ENCODE results near the gene GALNTL6. TPM values are rescaled to one million over a fixed set of nuclear protein-coding genes. Genes with fewer than 3 reads are reported as not detected.

Gene GALNTL6
- total RNA-seq, 1 experiment from 2014 or later = not detected

GRCh38 chr4:172521680-172522079, 708.5 kb downstream of the GALNTL6 start:
- no peaks in the 10 kb centered on the region for H3K79me2 ChIP-seq (ENCODE audit: insufficient read depth, low read length)
- DNase-seq (ENCODE audit: low read depth, low spot score) (no peak), ATAC-seq (no peak)
- H3K4me1 ChIP-seq (ENCODE audit: control insufficient read depth in 1 of 2, insufficient read depth in 2 of 2, low read length in 2 of 2) = no peaks in the 10 kb centered on the region
- no peak overlapping the region for H2AFZ ChIP-seq (ENCODE audit: low read depth, low read length, poor library complexity, severe bottlenecking)
- no peaks in the 10 kb centered on the region for H3K9me3 ChIP-seq (ENCODE audit: control insufficient read depth in 1 of 2, insufficient read depth in 1 of 2, low read depth in 1 of 2, low read length in 2 of 2)
- CTCF ChIA-PET = no interaction called here
- H3K27me3 ChIP-seq (ENCODE audit: insufficient read depth, low read length) = no peaks in the 10 kb centered on the region
- no peak overlapping the region for H3K4me3 ChIP-seq (replicated peaks in 1 of 2; ENCODE audit: low read depth in 1 of 2, low read length in 2 of 2)
- TF ChIP-seq EZH2phosphoT487 (IDR thresholded peaks at IDR 0.05; ENCODE audit: borderline replicate concordance) (no peak), REST (IDR thresholded peaks at IDR 0.05; ENCODE audit: low read depth) (no peak), SRF (IDR thresholded peaks at IDR 0.05; ENCODE audit: low read depth) (no peak), CEBPB (IDR thresholded peaks at IDR 0.05; ENCODE audit: low read depth) (no peak), ZNF274 (IDR thresholded peaks at IDR 0.05; ENCODE audit: low read depth, low read length) (no peak), POLR2AphosphoS5 (IDR thresholded peaks at IDR 0.05; ENCODE audit: low read depth, low read length) (no peak), TCF7L2 (IDR thresholded peaks at IDR 0.05; ENCODE audit: borderline replicate concordance, extremely low read depth, insufficient read depth, insufficient read length) (no peak), POLR2A (IDR thresholded peaks at IDR 0.05; ENCODE audit: borderline replicate concordance, extremely low read depth, insufficient read depth, insufficient read length) (no peak), ZBTB33 (IDR thresholded peaks at IDR 0.05; ENCODE audit: extremely low read depth, insufficient replicate concordance, low read length) (no peak), SIN3A (IDR thresholded peaks at IDR 0.05; ENCODE audit: low read depth) (no peak), ZFX (IDR thresholded peaks at IDR 0.05) (no peak), FOSL1 (IDR thresholded peaks at IDR 0.05; ENCODE audit: low read depth) (no peak), JUND (IDR thresholded peaks at IDR 0.05) (no peak)
- TF ChIP-seq, protein P1, sequence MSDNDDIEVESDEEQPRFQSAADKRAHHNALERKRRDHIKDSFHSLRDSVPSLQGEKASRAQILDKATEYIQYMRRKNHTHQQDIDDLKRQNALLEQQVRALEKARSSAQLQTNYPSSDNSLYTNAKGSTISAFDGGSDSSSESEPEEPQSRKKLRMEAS (IDR thresholded peaks at IDR 0.05) = no peak
- TF ChIP-seq, protein P2, sequence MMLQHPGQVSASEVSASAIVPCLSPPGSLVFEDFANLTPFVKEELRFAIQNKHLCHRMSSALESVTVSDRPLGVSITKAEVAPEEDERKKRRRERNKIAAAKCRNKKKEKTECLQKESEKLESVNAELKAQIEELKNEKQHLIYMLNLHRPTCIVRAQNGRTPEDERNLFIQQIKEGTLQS (IDR thresholded peaks at IDR 0.05) = no peak
- H3K27ac ChIP-seq (ENCODE audit: low read depth, low read length) = no peak overlapping the region
- no TSS peak for BruUV-seq (replicated peaks)
- H4K20me1 ChIP-seq (ENCODE audit: insufficient read depth) = no peaks in the 10 kb centered on the region
- intact Hi-C loops (cut with micrococcal nuclease) = no loop called here
- no peak overlapping the region for H3K9ac ChIP-seq (ENCODE audit: low read length)
- no peak overlapping the region for H3K4me2 ChIP-seq (ENCODE audit: low read length)
- POLR2A ChIA-PET = no interaction called here
- RAD21 ChIA-PET (ENCODE audit: low non-redundant PET in 1 of 2, low total read pairs in 2 of 2, uncharacterized antibody in 2 of 2, unreplicated experiment in 2 of 2) = no interaction called here
- H3K9me2 ChIP-seq (ENCODE audit: insufficient read depth) = no peaks in the 10 kb centered on the region
- no peaks in the 10 kb centered on the region for H3K36me3 ChIP-seq (ENCODE audit: control insufficient read depth in 1 of 2, insufficient read depth in 2 of 2, low read length in 2 of 2)
